T-cell (primary cell): Measurements from ENCODE around the gene ANKIB1. TPM values are rescaled to one million over a fixed set of nuclear protein-coding genes. Genes with fewer than 3 reads are reported as not detected.
"Not testable (repeated sequence)": the region's sequence is repeated elsewhere in the genome, so short reads cannot be mapped to it uniquely, and the experiment has no call there.

Experiments used
- ATAC-seq, 4 experiments: fragments of 200-7000 bp in 3 of 4; fragments of 150-1000 bp in 1 of 4; cut with Tn5 transposase; replicated peaks in 1 of 4; 1 replicate in 3 of 4; 2 replicates in 1 of 4; pipeline ENCODE4 v1.10.0; 2021; ENCODE audit warnings: moderate library complexity in 3 of 4, mild to moderate bottlenecking in 2 of 4, moderate number of reproducible peaks in 1 of 4
- CTCF ChIA-PET, 2 donors: fragments of 300-600 bp; sonication (Branson Sonifier 250); formaldehyde crosslinking; loops; one replicate each; lab custom pipeline; 2022; ENCODE audit warnings: antibody characterized with exemption in 2 of 2; lab: Charles Lee
- POLR2A ChIA-PET, 2 donors: fragments of 300-600 bp; sonication (Branson Sonifier 250); formaldehyde crosslinking; loops; one replicate each; lab custom pipeline; 2022; ENCODE audit warnings: antibody characterized with exemption in 2 of 2; lab: Charles Lee
- DNase-seq, 35 experiments: peaks; one replicate each; pipeline versions ENCODE4 v3.0.0 to v3.0.0-alpha.2; 2013 to 2023
- H3K27ac ChIP-seq: one replicate; pipeline ENCODE4 v1.5.1; 2013; ENCODE audit warnings: low read length
- H3K27me3 ChIP-seq, 2 experiments: replicated peaks in 1 of 2; 1 replicate in 1 of 2; 2 replicates in 1 of 2; pipeline versions ENCODE4 v1.6.1 to v1.7.0; 2013; ENCODE audit warnings: low read length in 1 of 2, mixed read lengths in 1 of 2; ENCODE audit not compliant: control insufficient read depth in 2 of 2, insufficient read depth in 2 of 2; ENCODE audit errors: extremely low read depth in 1 of 2
- H3K36me3 ChIP-seq, 2 donors: 1 replicate in 1 of 2; 2 replicates in 1 of 2; pipeline versions ENCODE4 v1.6.1 to v1.7.0; 2013; ENCODE audit warnings: low read length in 1 of 2; ENCODE audit not compliant: control insufficient read depth in 2 of 2, insufficient read depth in 1 of 2; ENCODE audit errors: extremely low read depth in 1 of 2
- H3K4me1 ChIP-seq, 2 experiments: 1 replicate in 1 of 2; 2 replicates in 1 of 2; pipeline versions ENCODE4 v1.6.1 to v1.7.0; 2013; ENCODE audit warnings: low read length in 2 of 2, mixed read lengths in 1 of 2; ENCODE audit not compliant: insufficient read depth in 2 of 2, control insufficient read depth in 1 of 2; ENCODE audit errors: extremely low read depth in 1 of 2
- H3K4me3 ChIP-seq, 2 donors: 1 replicate in 1 of 2; 2 replicates in 1 of 2; pipeline versions ENCODE4 v1.5.1 to v1.7.0; 2013; ENCODE audit warnings: mild to moderate bottlenecking in 2 of 2, low read length in 1 of 2, moderate library complexity in 1 of 2; ENCODE audit not compliant: control insufficient read depth in 1 of 2; ENCODE audit errors: extremely low read depth in 1 of 2
- H3K9me3 ChIP-seq: 2 replicates; pipeline ENCODE4 v1.7.0; 2013
- H3K27ac Mint-ChIP-seq, 2 donors: one replicate each; pipeline ENCODE4 v1.8.0; 2020 to 2021; ENCODE audit warnings: mild to moderate bottlenecking in 2 of 2, mixed read lengths in 2 of 2
- H3K27me3 Mint-ChIP-seq, 2 donors: one replicate each; pipeline ENCODE4 v1.8.0; 2021 to 2022; ENCODE audit warnings: mixed read lengths in 2 of 2
- H3K36me3 Mint-ChIP-seq: one replicate; pipeline ENCODE4 v1.8.0; 2021; ENCODE audit warnings: mixed read lengths
- H3K4me1 Mint-ChIP-seq, 3 donors: one replicate each; pipeline ENCODE4 v1.8.0; 2020 to 2022; ENCODE audit warnings: mixed read lengths in 3 of 3, mild to moderate bottlenecking in 1 of 3
- H3K4me3 Mint-ChIP-seq, 3 donors: one replicate each; pipeline ENCODE4 v1.8.0; 2020 to 2022; ENCODE audit warnings: mild to moderate bottlenecking in 3 of 3, mixed read lengths in 3 of 3, moderate library complexity in 3 of 3
- H3K9me3 Mint-ChIP-seq, 3 donors: one replicate each; pipeline ENCODE4 v1.8.0; 2020 to 2022; ENCODE audit warnings: mixed read lengths in 3 of 3
- WGBS: methylation state at CpG from one replicate; pipeline ENCODE4 v1.1.5; 2013; ENCODE audit warnings: missing lambda C conversion rate; ENCODE audit not compliant: insufficient coverage; 5-methylcytosine and 5-hydroxymethylcytosine counted together
- total RNA-seq, 35 experiments: library from RNA in 6 of 35; stranded (reverse) in 6 of 35; fragments of 120-200 nt in 1 of 35; gene quantifications; one replicate each; pipeline versions ENCODE4 v1.2.1 to v1.2.4 and lab custom pipeline; 2013 to 2026

The ANKIB1 gene
- total RNA-seq, 5 donors from 2014 or later (not counting 1 experiment from before 2014, with no cell fraction given) = 59.8 to 86.0 (median 62.5) TPM

DNA sequence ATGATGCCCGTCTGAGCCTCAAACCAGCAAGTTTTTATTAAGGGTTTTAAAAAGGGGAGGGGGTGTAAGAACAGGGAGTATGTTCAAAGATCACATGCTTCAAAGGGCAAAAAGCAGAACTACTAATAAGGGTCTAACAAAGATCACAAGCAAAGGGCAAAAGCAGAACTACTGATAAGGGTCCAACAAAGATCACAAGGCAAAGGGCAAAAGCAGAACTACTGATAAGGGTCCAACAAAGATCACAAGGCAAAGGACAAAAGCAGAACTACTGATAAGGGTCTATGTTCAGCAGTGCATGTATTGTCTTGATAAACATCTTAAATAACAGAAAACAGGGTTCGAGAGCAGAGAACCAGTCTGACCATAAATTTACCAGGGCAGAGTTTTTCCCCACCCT lies 196.9 kb downstream of the ANKIB1 start:
- H3K27ac Mint-ChIP-seq = peak overlapping the region in 1 of 2 donors; percentile 58
- H3K36me3 Mint-ChIP-seq, H3K27me3 Mint-ChIP-seq, H3K27ac ChIP-seq, H3K27me3 ChIP-seq, DNase-seq, ATAC-seq, H3K9me3 Mint-ChIP-seq, H3K4me3 Mint-ChIP-seq, POLR2A ChIA-PET, H3K9me3 ChIP-seq, CTCF ChIA-PET, H3K36me3 ChIP-seq, H3K4me3 ChIP-seq: not testable (repeated sequence)
- peaks cover 10 to 14% (median 11%) of the 10 kb centered on the region in 3 donors for H3K4me1 Mint-ChIP-seq
- no CpG with 5 or more reads among the region's 2 CpGs for WGBS
- H3K4me1 ChIP-seq = peaks cover 0 to 10% of the 10 kb centered on the region in 2 experiments

GRCh38 chr7:92446869-92447344 lies 201.1 kb downstream of the ANKIB1 start:
- H3K27ac ChIP-seq = peak overlapping the region; percentile 96
- no peaks in the 10 kb centered on the region for H3K9me3 ChIP-seq
- DNase-seq (no peak), ATAC-seq (peak in 1 of 4 experiments; percentile 1)
- Mint-ChIP-seq H3K4me3 (peak overlapping the region; percentile 80 to 89 (median 89)), H3K27me3 (no peaks in the 10 kb centered on the region), H3K27ac (peak overlapping the region; percentile 89 to 93), H3K36me3 (peaks cover 5% of the 10 kb centered on the region), H3K4me1 (peaks cover 18 to 25% (median 23%) of the 10 kb centered on the region in 3 donors), H3K9me3 (no peaks in the 10 kb centered on the region)
- 34% methylated on average over 13 of the region's 21 CpGs for WGBS
- ChIA-PET CTCF (interaction anchor here (0.5 to 6.1 kb wide), 27 partner anchors 9 to 1992 kb away, joined by 3 to 66 read pairs (median 5); partner anchors contain the start of genes RBM48 (in 2 of the 2), AKAP9 (in 1 of the 2), ANKIB1 (in 1 of the 2) and KRIT1 (in 1 of the 2)), POLR2A (interaction anchor here in 1 of 2 donors (1.2 to 2.0 kb wide), 2 partner anchors 19 to 82 kb away, joined by 3 to 14 read pairs; partner anchors contain the start of genes PEX1 and RBM48)
- peak overlapping the region; percentile 78 to 91 for H3K4me3 ChIP-seq
- H3K4me1 ChIP-seq = peaks cover 2 to 14% of the 10 kb centered on the region in 2 experiments
- H3K27me3 ChIP-seq = no peaks in the 10 kb centered on the region
- peaks cover 0 to 12% of the 10 kb centered on the region in 2 donors for H3K36me3 ChIP-seq

- peak; percentile 80 to 86 (median 81) for ATAC-seq
- H3K4me3 Mint-ChIP-seq = peak within 1 kb of the TSS; percentile 87 to 90 (median 89)
- CTCF ChIA-PET = interaction anchor here (0.5 to 6.1 kb wide), 34 partner anchors 8 to 1993 kb away, joined by 3 to 66 read pairs (median 4); partner anchors contain the start of genes AKAP9 (in 1 of the 2), ANKIB1 (in 1 of the 2), KRIT1 (in 1 of the 2) and PEX1 (in 1 of the 2)
Measured at GRCh38 chr7:92447345-92448204, 201.8 kb downstream of the ANKIB1 start, which contains the start of gene GATAD1. TSS of gene GATAD1 (plus strand) at chr7:92447482. CDS start at chr7:92447730, 248 bp downstream.

DNA sequence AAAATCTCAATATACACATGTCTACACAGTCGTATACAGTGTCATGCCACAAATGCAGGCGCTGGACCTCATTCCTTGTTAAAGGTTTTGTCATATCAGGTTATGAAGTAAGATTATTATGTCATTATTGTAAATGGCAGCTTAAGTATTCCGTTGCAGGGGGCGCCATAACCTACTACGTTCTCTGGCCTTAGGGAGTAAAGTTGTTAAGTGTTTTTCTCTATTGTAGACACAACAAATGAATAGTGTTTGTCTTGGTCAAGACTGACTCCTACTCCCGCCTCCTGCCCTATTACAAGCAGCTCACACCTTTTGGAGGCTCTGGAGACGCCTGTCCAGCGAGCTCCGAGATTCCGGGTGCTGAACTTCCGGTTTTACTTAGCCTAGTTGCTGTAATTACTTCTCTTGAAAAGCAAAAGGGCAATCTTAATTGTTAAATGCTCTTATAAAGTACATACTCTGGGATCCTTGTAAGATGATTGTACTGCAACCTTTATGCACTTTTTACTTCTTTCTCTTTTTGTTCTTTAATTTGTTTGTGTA lies 202.5 kb downstream of the ANKIB1 start:
- CTCF ChIA-PET = interaction anchor here (0.6 to 6.1 kb wide), 25 partner anchors 9 to 1993 kb away, joined by 3 to 66 read pairs (median 6); partner anchors contain the start of genes AKAP9 (in 1 of the 2), ANKIB1 (in 1 of the 2), CDK6 (in 1 of the 2) and KRIT1 (in 1 of the 2)
- no peaks in the 10 kb centered on the region for H3K27me3 Mint-ChIP-seq
- H3K36me3 ChIP-seq = peaks cover 4 to 17% of the 10 kb centered on the region in 2 donors
- 0% methylated on average over 2 of the region's 11 CpGs for WGBS
- H3K27ac ChIP-seq = peak overlapping the region; percentile 96
- H3K9me3 ChIP-seq = no peaks in the 10 kb centered on the region
- H3K4me3 ChIP-seq = peak overlapping the region; percentile 78 to 91
- peaks cover 8% of the 10 kb centered on the region for H3K36me3 Mint-ChIP-seq
- POLR2A ChIA-PET = interaction anchor here (0.5 to 2.0 kb wide), 9 partner anchors 72 to 871 kb away, joined by 3 to 14 read pairs (median 3); partner anchors contain the start of genes PEX1 (in 1 of the 2) and RBM48 (in 1 of the 2)
- H3K4me1 Mint-ChIP-seq = peaks cover 18 to 23% (median 19%) of the 10 kb centered on the region in 3 donors
- no peaks in the 10 kb centered on the region for H3K27me3 ChIP-seq
- DNase-seq (peak; percentile 29 to 84 (median 59)), ATAC-seq (peak; percentile 46 to 65 (median 55))
- H3K4me3 Mint-ChIP-seq = peak overlapping the region; percentile 87 to 90 (median 89)
- H3K4me1 ChIP-seq = peaks cover 2 to 14% of the 10 kb centered on the region in 2 experiments
- H3K27ac Mint-ChIP-seq = peak overlapping the region; percentile 90 to 98
- no peaks in the 10 kb centered on the region for H3K9me3 Mint-ChIP-seq

More at GRCh38 chr7:92447345-92448204, 201.8 kb downstream of the ANKIB1 start, which contains the start of gene GATAD1:
- DNase-seq = peak; percentile 55 to 89 (median 71)
- peaks cover 4 to 12% of the 10 kb centered on the region in 2 donors for H3K36me3 ChIP-seq
- peaks cover 2 to 14% of the 10 kb centered on the region in 2 experiments for H3K4me1 ChIP-seq
- Mint-ChIP-seq H3K9me3 (no peaks in the 10 kb centered on the region), H3K27ac (peak within 1 kb of the TSS; percentile 90 to 98), H3K27me3 (no peaks in the 10 kb centered on the region), H3K36me3 (peaks cover 5% of the 10 kb centered on the region), H3K4me1 (peaks cover 18 to 23% (median 19%) of the 10 kb centered on the region in 3 donors)
- no peaks in the 10 kb centered on the region for H3K27me3 ChIP-seq
- peak within 1 kb of the TSS; percentile 78 to 91 for H3K4me3 ChIP-seq
- WGBS = under 1% methylated on average over 68 of the region's 87 CpGs
- peak within 1 kb of the TSS; percentile 96 for H3K27ac ChIP-seq
- POLR2A ChIA-PET = interaction anchor here (0.5 to 2.0 kb wide), 7 partner anchors 19 to 525 kb away, joined by 3 to 14 read pairs (median 3); partner anchors contain the start of genes PEX1 (in 1 of the 2) and RBM48 (in 1 of the 2)
- no peaks in the 10 kb centered on the region for H3K9me3 ChIP-seq

Other genes with a start within 250 kb of the ANKIB1 start
- gene CYP51A1, start 111.5 kb upstream of the ANKIB1 start, total RNA-seq = 10 to 100 TPM; 12.8 to 25.8 (median 18.5) TPM
- not detected for gene LRRD1, start 66.8 kb upstream of the ANKIB1 start, total RNA-seq
- 10 to 100 TPM; 44.8 to 65.6 (median 48.9) TPM for gene KRIT1, start 60 bp upstream of the ANKIB1 start, total RNA-seq
- gene GATAD1, start 201.5 kb downstream of the ANKIB1 start, total RNA-seq = 10 to 100 TPM; 19.4 to 31.4 (median 28.1) TPM
- under 1 TPM in 1 of 5 donors, not detected in 4; 0.16 TPM for gene ERVW-1, start 232.0 kb downstream of the ANKIB1 start, total RNA-seq